ENCODE measurements around the gene MAP3K12. TPM values are rescaled to one million over a fixed set of nuclear protein-coding genes. Genes with fewer than 3 reads are reported as not detected.

MAP3K12 gene
- total and polyA plus RNA-seq, 2 of the 13 experiments (the other 11 are each of a cell fraction or from before 2014, with no cell fraction given), result 0.20 to 1.1 TPM

GRCh38 chr12:53452159-53453077 is 46.8 kb downstream of the MAP3K12 start (continued):
- TF ChIP-seq ZBTB40 (IDR thresholded peaks at IDR 0.05), result no peak
- TF ChIP-seq ZBTB40 (CRISPR knock-in tag; IDR thresholded peaks at IDR 0.05), result peak; percentile 70; the same call in 1 of the 2 replicates
- TF ChIP-seq STAT5B (CRISPR knock-in tag; IDR thresholded peaks at IDR 0.05), result peak; percentile 46; the same call in 1 of the 2 replicates
- no peak for TF ChIP-seq ZNF30 (CRISPR knock-in tag; IDR thresholded peaks at IDR 0.05)
- peak; percentile 78; the same call in 1 of the 2 replicates for TF ChIP-seq ZNF879 (CRISPR knock-in tag; IDR thresholded peaks at IDR 0.05)
- TF ChIP-seq MAF1 (CRISPR knock-in tag; IDR thresholded peaks at IDR 0.05; ENCODE audit: borderline replicate concordance), result peak; percentile 47; the same call in 1 of the 2 replicates
- TF ChIP-seq LCORL (IDR thresholded peaks at IDR 0.05), result peak; percentile 100
- TF ChIP-seq LCORL (CRISPR knock-in tag; IDR thresholded peaks at IDR 0.05), result no peak
- TF ChIP-seq ZNF670 (CRISPR knock-in tag; IDR thresholded peaks at IDR 0.05; ENCODE audit: borderline replicate concordance), result no peak
- no peak for TF ChIP-seq MEIS1 (CRISPR knock-in tag; IDR thresholded peaks at IDR 0.05; ENCODE audit: borderline replicate concordance)
- TF ChIP-seq NKX3-1 (CRISPR knock-in tag; IDR thresholded peaks at IDR 0.05), result peak; percentile 52; the same call in 1 of the 2 replicates
- TF ChIP-seq ZNF629 (CRISPR knock-in tag; conservative IDR thresholded peaks at IDR 0.05), result peak; percentile 28; the same call in 1 of the 2 replicates
- TF ChIP-seq HNF1B (CRISPR knock-in tag; IDR thresholded peaks at IDR 0.05), result no peak
- no peak for TF ChIP-seq ZNF512 (CRISPR knock-in tag; IDR thresholded peaks at IDR 0.05)
- no peak for TF ChIP-seq PLSCR1 (CRISPR knock-in tag; IDR thresholded peaks at IDR 0.05; ENCODE audit: borderline replicate concordance)
- TF ChIP-seq ZNF331 (CRISPR knock-in tag; IDR thresholded peaks at IDR 0.05), result peak; percentile 25; the same call in 1 of the 2 replicates

Data from HepG2 (cell line).